Stimulated activated CD4-positive, alpha-beta T cell treated with anti-CD3 and anti-CD28 coated beads, TNF-alpha, amount 100 ng/mL, for 48 hours (primary cell): Measurements from ENCODE around the gene HEMK1.
A peak's percentile ranks its signal among the peaks of the same experiment; 100 is the strongest.

Source experiments
- DNase-seq, 3 donors: peaks; one replicate each; pipeline ENCODE4 v3.0.0-alpha.2; 2020; ENCODE audit warnings: low read depth in 3 of 3

Gene HEMK1

GRCh38 chr3:50612970-50613846 lies 43.9 kb downstream of the HEMK1 start:
- DNase-seq = no peak

DNA sequence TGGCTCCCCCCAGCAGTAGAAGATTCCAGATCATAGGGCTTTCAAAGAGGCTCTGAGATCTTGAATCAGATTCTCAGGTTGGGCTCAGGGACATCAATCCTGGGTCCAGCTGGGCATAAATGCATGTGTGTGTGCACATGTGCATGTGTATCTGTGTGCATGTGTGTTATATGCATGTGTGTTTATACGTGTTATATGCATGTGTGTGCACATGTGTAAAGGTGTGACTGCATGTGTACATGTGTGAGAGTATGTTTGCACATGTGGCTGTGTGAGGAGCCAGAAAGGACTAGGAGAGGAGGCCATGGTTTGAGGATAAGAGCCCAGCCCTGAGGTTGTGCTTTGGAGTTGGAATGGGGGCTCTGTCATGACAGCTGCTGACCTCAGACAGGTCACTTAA lies 45.9 kb downstream of the HEMK1 start:
- DNase-seq = no peak

DNA sequence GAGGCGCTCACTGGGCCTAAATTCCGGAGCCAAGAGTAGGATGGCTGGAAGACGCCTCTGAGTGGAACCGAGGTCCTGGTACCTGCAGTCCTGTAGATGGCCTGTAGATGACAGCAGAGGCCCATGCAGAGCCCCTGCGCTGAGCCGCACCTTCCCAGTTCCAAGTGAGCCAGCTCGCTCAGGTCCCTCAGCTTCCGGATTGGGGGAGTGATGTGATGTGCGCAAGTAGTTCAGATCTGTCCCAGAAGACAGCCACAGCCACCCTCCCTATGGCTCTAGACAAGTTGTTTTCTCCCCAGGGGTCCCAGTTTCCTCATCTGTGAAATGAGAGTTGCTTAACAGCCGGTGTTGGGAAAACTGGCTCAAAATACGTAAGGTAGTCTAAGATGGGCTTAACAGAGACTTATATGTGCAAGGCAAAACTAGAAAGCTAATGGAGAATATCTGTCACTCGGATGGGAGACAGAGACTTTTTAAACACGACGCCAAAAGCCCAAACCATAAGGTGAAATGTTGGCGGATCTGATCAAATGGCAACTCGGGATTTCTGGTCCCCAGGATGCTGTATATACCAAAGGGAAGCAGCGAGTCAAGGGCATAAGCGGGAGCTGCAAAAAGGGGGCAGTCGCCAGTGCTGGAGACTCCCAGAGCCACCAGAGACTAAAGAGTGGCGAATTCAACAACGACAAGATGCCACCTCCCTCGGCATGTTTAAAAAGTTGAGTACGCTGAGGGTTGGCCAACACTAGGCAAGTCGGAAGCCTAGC lies 46.9 kb downstream of the HEMK1 start:
- peak in 2 of 3 donors; percentile 75 to 79 for DNase-seq

- DNase-seq = peak; percentile 87 to 93 (median 88)
Measured at GRCh38 chr3:50616770-50617095, 47.4 kb downstream of the HEMK1 start.

DNA sequence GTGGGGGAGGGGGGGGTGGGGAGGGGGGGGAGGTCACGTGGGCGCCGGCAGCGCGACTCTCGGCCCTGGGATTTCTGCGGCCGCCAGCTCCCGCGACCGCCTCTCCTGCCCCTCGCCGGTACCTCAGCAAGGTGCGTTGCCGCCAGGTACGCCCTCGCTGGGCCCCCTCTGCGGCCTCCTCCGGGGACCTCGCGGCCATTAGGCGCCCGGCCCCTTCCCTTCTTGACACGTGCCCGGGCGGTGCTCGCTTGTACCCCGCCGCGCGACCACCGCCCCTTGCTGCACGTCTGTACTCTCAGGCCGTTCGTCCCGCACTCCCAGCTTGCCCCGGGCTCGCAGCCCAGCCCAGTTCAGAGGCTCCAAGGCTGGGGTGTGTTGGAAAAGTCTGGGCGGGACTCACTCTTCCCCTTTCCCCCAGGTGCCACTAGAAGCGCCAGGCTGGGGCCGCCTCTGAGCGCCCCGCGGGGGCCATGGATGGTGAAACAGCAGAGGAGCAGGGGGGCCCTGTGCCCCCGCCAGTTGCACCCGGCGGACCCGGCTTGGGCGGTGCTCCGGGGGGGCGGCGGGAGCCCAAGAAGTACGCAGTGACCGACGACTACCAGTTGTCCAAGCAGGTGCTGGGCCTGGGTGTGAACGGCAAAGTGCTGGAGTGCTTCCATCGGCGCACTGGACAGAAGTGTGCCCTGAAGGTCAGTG lies 47.9 kb downstream of the HEMK1 start, which contains the start of gene MAPKAPK3:
Gene MAPKAPK3 (plus strand): TSS at position 56 of the 696 bp plus-strand sequence. CDS start 415 bp downstream, at position 471.
- DNase-seq = peak in 1 of 3 donors; percentile 17

GRCh38 chr3:50617911-50618481 lies 48.7 kb downstream of the HEMK1 start:
- no peak for DNase-seq

GRCh38 chr3:50620420-50620819 lies 51.1 kb downstream of the HEMK1 start:
- DNase-seq = no peak

- DNase-seq = no peak
Measured at GRCh38 chr3:50620820-50621219, 51.5 kb downstream of the HEMK1 start.

DNA sequence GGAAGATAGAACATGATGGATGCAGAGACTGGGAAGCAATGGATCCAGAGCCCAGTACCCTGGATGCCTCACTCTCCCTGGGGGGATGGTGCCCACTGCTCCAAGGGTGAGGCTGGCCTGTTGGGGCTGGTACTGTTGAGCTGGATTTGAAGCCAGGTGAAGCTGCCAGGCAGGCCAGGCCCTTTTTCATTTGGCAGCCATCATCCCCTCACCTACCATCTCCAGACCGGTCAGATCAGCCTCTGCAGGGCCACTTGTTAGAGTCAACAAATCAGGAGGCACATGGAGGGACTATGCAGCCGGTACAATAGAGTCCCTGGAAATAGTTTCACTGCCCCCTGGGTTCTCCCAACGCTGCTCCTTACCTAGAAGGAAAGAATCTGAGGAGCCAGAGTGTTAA lies 53.6 kb downstream of the HEMK1 start:
- no peak for DNase-seq

- DNase-seq = peak in 1 of 3 donors; percentile 55
Measured at GRCh38 chr3:50623840-50624474, 54.6 kb downstream of the HEMK1 start.

DNA sequence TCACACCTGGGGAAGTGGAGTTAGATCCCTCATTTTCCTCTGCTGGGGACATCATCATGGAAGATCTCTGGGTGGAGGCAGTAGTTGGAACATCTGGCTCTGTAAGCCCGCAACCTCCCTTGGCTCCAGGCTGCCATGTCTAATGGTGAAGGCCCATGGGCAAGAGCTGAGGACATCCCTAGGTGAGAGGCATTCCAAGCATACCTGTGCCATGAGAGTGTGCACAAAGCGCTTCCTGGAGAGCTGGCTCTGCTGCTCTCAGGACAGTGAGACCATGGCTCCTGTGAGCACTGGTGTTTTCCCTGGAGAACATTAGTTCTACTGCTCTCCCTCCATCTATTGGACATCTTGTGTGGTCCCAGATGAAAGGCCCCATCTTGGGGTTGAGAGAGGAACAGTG lies 55.3 kb downstream of the HEMK1 start:
- DNase-seq = no peak

DNA sequence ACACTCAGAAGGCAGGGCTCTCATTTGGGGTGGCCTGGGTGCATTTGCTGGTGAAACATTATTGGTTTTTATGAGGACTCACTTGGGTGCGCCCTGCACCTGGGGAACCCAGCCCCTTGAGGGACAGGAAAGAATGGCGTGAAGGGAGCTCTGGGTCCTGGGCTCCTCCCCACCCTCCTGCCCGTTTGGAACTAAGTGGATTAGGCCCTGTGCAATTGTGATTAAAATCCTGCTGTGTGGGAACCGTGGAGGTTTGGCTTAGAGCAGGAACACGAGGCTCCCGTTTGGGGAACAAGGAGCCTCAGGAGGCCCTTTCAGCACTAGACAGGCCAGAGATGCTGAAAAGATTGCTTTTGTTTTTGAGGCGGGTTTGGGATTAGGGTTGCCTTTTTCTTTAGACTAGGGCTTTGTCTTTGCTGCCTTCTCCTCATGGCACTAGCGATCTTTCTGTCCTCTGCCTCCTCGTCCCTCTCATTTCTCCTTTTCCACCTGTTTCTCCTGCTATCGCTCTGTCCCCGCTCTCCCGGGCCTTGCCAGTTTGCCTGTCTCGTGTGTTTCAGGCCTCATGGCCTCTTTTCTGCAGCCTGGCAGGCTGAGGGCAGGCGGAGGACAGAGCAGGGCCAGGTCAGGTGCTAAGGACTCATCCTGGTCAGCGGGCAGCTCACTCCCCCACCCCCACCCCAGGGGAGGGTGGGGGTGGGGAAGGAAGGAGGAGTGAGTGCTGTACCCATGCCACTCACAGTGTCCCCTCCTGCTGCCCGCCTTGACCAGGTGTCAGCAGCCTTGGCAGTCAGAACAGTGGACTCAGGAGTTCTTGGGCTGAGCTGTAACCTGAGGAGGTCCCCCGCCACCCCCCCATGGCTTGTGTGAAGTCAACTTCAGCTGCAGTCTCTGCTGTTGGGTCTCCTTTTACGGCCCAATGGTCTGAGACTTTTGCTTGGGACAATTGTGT lies 56.2 kb downstream of the HEMK1 start:
- DNase-seq = no peak

DNA sequence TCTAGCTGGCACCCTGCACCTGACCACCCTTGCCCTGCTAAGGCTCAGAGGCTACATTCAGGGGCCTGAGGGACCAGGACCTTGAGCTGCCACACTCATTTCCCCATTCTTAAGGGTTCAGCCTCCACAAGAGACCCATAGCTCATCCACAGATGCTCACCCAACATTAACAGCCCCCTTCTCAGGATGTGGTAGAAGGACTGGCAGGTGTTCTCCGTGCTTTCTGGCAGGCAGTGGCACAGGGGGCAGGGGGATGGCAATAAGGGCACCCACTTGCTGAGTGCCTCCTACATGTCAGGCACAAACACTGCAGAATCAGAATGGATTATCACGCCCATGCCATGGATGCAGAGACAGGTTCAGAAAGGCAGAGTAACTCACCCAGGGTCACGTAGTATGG lies 57.1 kb downstream of the HEMK1 start:
- DNase-seq = no peak

GRCh38 chr3:50627407-50628051 lies 58.2 kb downstream of the HEMK1 start:
- no peak for DNase-seq

DNA sequence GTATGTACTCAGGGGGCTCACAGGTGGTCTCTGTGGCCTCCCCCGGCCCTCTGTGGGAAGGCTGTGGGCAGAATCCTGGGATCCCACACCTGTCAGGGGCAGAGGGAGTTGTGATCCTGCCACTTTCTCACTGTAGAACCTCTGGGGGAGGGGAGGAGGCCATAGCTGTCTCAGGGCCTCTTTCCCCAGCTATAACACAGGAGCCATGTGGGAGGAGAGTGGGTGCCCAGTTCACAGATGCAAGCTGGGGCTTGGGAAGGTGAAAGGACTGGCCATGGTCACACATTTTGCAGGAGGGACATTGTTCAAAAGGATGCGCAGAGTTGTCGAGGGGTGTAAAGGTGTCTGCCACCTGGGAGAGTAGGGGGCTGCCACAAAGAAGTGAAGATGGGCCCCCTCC lies 59.3 kb downstream of the HEMK1 start:
- no peak for DNase-seq

- no peak for DNase-seq
Measured at GRCh38 chr3:50630394-50630793, 61.1 kb downstream of the HEMK1 start.

GRCh38 chr3:50630877-50631276 lies 61.6 kb downstream of the HEMK1 start:
- no peak for DNase-seq

DNA sequence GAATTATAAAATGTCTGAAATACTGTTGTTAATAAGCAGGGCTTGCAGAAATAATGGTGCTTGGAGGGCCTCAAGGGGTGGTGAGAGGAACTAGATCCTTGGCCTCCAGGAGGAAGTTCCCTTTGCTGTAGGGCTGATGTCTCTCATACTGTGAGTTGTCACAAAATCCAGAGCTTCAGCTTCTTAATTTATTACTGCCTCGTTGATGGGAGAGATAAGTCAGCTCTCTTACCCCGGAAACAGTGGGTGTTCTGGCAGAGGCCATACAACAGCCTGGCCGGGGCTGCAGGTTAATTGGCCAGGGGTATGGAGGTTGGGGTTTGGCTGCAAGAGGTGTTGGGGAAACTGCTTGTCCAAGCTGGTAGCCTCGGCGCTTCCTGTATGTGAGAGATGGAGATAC lies 63.1 kb downstream of the HEMK1 start:
- DNase-seq = no peak

- no peak for DNase-seq
Measured at GRCh38 chr3:50633230-50633790, 64.0 kb downstream of the HEMK1 start.

- DNase-seq = no peak
Measured at GRCh38 chr3:50635066-50635465, 65.7 kb downstream of the HEMK1 start.
